ELF-1 (cell line): ENCODE results near the gene SAPCD1.
A peak's percentile ranks its signal among the peaks of the same experiment; 100 is the strongest.

Experiments used
- DNase-seq: peaks from one replicate; pipeline ENCODE4 v3.0.0-alpha.2; 2016; ENCODE audit warnings: low read depth, low spot score

SAPCD1 gene

GRCh38 chr6:31750411-31751022 is 11.9 kb upstream of the SAPCD1 start:
- DNase-seq, result no peak

GRCh38 chr6:31752739-31753319 is 9.6 kb upstream of the SAPCD1 start:
- no peak for DNase-seq

GRCh38 chr6:31758281-31758680 is 4.2 kb upstream of the SAPCD1 start:
- no peak for DNase-seq

GRCh38 chr6:31760790-31761189 is 1.7 kb upstream of the SAPCD1 start:
- DNase-seq, result no peak

- DNase-seq, result no peak
Observed at GRCh38 chr6:31761343-31761742, 1.1 kb upstream of the SAPCD1 start.

GRCh38 chr6:31762878-31763618 is 592 bp downstream of the SAPCD1 start:
- no peak for DNase-seq

- peak; percentile 36 for DNase-seq
Observed at GRCh38 chr6:31763619-31763940, 1.1 kb downstream of the SAPCD1 start.

- no peak for DNase-seq
Observed at GRCh38 chr6:31764198-31764597, 1.7 kb downstream of the SAPCD1 start.

GRCh38 chr6:31765559-31765909 is 3.1 kb downstream of the SAPCD1 start:
- DNase-seq, result no peak

GRCh38 chr6:31765910-31766794 is 3.7 kb downstream of the SAPCD1 start:
- peak; percentile 75 for DNase-seq

GRCh38 chr6:31767096-31767645 is 4.7 kb downstream of the SAPCD1 start:
- peak; percentile 32 for DNase-seq

GRCh38 chr6:31768363-31769257 is 6.2 kb downstream of the SAPCD1 start:
- DNase-seq, result no peak

GRCh38 chr6:31769684-31770371 is 7.4 kb downstream of the SAPCD1 start:
- peak; percentile 95 for DNase-seq

GRCh38 chr6:31770860-31771259 is 8.4 kb downstream of the SAPCD1 start:
- no peak for DNase-seq

- DNase-seq, result no peak
Observed at GRCh38 chr6:31771992-31772358, 9.5 kb downstream of the SAPCD1 start.

GRCh38 chr6:31775184-31775583 is 12.7 kb downstream of the SAPCD1 start:
- DNase-seq, result no peak

GRCh38 chr6:31775633-31776484 is 13.4 kb downstream of the SAPCD1 start:
- no peak for DNase-seq

- peak; percentile 22 for DNase-seq
Observed at GRCh38 chr6:31776485-31776988, 14.1 kb downstream of the SAPCD1 start.

GRCh38 chr6:31776989-31777666 is 14.7 kb downstream of the SAPCD1 start, which contains the start of gene VWA7:
TSS of gene VWA7 (minus strand) at chr6:31777328. CDS start at chr6:31776779, 549 bp downstream.
- peak; percentile 56 for DNase-seq
